Stimulated activated CD8-positive, alpha-beta memory T cell treated with anti-CD3 and anti-CD28 coated beads, Interleukin-15, amount 100 ng/mL, for 1 hour (primary cell): ENCODE results near the gene FBRSL1.
"Not testable (repeated sequence)": the region's sequence is repeated elsewhere in the genome, so short reads cannot be mapped to it uniquely, and the experiment has no call there.

Experiments used
- DNase-seq: peaks from one replicate; pipeline ENCODE4 v3.0.0-alpha.2; 2020; ENCODE audit warnings: low read depth

Gene FBRSL1

GRCh38 chr12:132489602-132490266, at the start of gene FBRSL1:
FBRSL1 (plus strand) TSS chr12:132490151.
- DNase-seq = peak; percentile 83

GRCh38 chr12:132440420-132440819, 49.5 kb upstream of the FBRSL1 start:
- not testable (repeated sequence) for DNase-seq

- no peak for DNase-seq
These were observed 47.8 kb upstream of the FBRSL1 start for GRCh38 chr12:132441871-132442863.

GRCh38 chr12:132443091-132443490, 46.9 kb upstream of the FBRSL1 start:
- no peak for DNase-seq

GRCh38 chr12:132444283-132444682, 45.7 kb upstream of the FBRSL1 start:
- no peak for DNase-seq

- DNase-seq = peak; percentile 39
These were observed 44.7 kb upstream of the FBRSL1 start for GRCh38 chr12:132444957-132445883.

- DNase-seq = peak; percentile 20
These were observed 43.9 kb upstream of the FBRSL1 start for GRCh38 chr12:132445884-132446632.

- DNase-seq = no peak
These were observed 43.2 kb upstream of the FBRSL1 start for GRCh38 chr12:132446633-132447326.

GRCh38 chr12:132447327-132447720, 42.6 kb upstream of the FBRSL1 start:
- DNase-seq = no peak

GRCh38 chr12:132447731-132448462, 42.1 kb upstream of the FBRSL1 start:
- DNase-seq = no peak

GRCh38 chr12:132448463-132448820, 41.5 kb upstream of the FBRSL1 start:
- no peak for DNase-seq

- DNase-seq = no peak
These were observed 40.2 kb upstream of the FBRSL1 start for GRCh38 chr12:132449565-132450417.

- DNase-seq = no peak
These were observed 39.4 kb upstream of the FBRSL1 start for GRCh38 chr12:132450418-132451171.

- DNase-seq = no peak
These were observed 38.6 kb upstream of the FBRSL1 start for GRCh38 chr12:132451172-132451835.

- no peak for DNase-seq
These were observed 38.1 kb upstream of the FBRSL1 start for GRCh38 chr12:132451836-132452195.

GRCh38 chr12:132452596-132453350, 37.2 kb upstream of the FBRSL1 start:
- DNase-seq = no peak
